Measurements from ENCODE around the gene HOXB1. TPM values are rescaled to one million over a fixed set of nuclear protein-coding genes. Genes with fewer than 3 reads are reported as not detected.

HOXB1 gene
- total RNA-seq, 1 experiment from 2014 or later = not detected

GRCh38 chr17:48554412-48555257 is 23.8 kb upstream of the HOXB1 start:
- CTCF ChIA-PET = interaction anchor here (0.6 to 1.0 kb wide), 2 partner anchors 34 to 221 kb away, joined by 3 to 4 read pairs; no protein-coding TSS in a partner anchor
- POLR2A ChIA-PET = interaction anchor here (0.6 to 0.7 kb wide), 2 partner anchors 12 to 219 kb away, joined by 3 read pairs; no protein-coding TSS in a partner anchor
- Histone ChIP-seq H3K27ac (ENCODE audit: low read length) (peak overlapping the region; percentile 99), H3K4me3 (ENCODE audit: low read depth in 2 of 2, low read length in 2 of 2) (peak overlapping the region; percentile 52 to 61), H3K9me3 (ENCODE audit: control insufficient read depth, insufficient read depth, low read depth, low read length) (no peaks in the 10 kb centered on the region), H3K4me1 (ENCODE audit: control insufficient read depth, insufficient read depth, low read length) (peaks cover 80% of the 10 kb centered on the region), H3K36me3 (ENCODE audit: control insufficient read depth, insufficient read depth, low read length) (peaks cover 16% of the 10 kb centered on the region), H3K27me3 (ENCODE audit: control insufficient read depth, insufficient read depth, low read length) (no peaks in the 10 kb centered on the region)
- ATAC-seq (peak; percentile 13), DNase-seq (ENCODE audit: low read depth, low spot score) (no peak)
- in situ Hi-C loops (cut with HindIII; ENCODE audit: low pct_unique_long_range_greater_than_20kb, low sequenced_read_pairs) = loop anchor here (5.0 kb wide), 1 partner anchor 63 kb away; the partner anchor contains the start of gene HOXB8
- intact Hi-C loops (cut with micrococcal nuclease; ENCODE audit: unreplicated experiment) = loop anchor here (2.0 kb wide), 1 partner anchor 64 kb away; no protein-coding TSS in a partner anchor
- TF ChIP-seq REST (IDR thresholded peaks at IDR 0.05; ENCODE audit: insufficient read depth in 1 of 2, low read depth in 2 of 2, low read length in 1 of 2) = 0 out of 4 replicates have a peak, but pooled peaks of 1 of the 2 experiments have one; percentile 43
- peak; percentile 58; the same call in 1 of the 2 replicates for TF ChIP-seq SIN3A (IDR thresholded peaks at IDR 0.05; ENCODE audit: borderline replicate concordance, insufficient read depth, low read depth, low read length)
- peak; percentile 15; the same call in 1 of the 2 replicates for TF ChIP-seq POLR2AphosphoS5 (IDR thresholded peaks at IDR 0.05; ENCODE audit: low read depth, low read length)
- TF ChIP-seq CTCF (IDR thresholded peaks at IDR 0.05) = no peak
- BruUV-seq (replicated peaks) = no TSS peak

- DNase-seq (ENCODE audit: low read depth, low spot score) = no peak
- in situ Hi-C loops (cut with HindIII; ENCODE audit: low pct_unique_long_range_greater_than_20kb, low sequenced_read_pairs) (no loop called here), intact Hi-C loops (cut with micrococcal nuclease; ENCODE audit: unreplicated experiment) (loop anchor here (2.0 kb wide), 1 partner anchor 65 kb away; no protein-coding TSS in a partner anchor)
- H3K36me3 ChIP-seq (ENCODE audit: control insufficient read depth, insufficient read depth, low read length) = peaks cover 24% of the 10 kb centered on the region
- ChIA-PET POLR2A (no interaction called here), CTCF (no interaction called here)
- no peaks in the 10 kb centered on the region for H3K9me3 ChIP-seq (ENCODE audit: control insufficient read depth, insufficient read depth, low read depth, low read length)
- no peak for TF ChIP-seq SIN3A (IDR thresholded peaks at IDR 0.05; ENCODE audit: borderline replicate concordance, insufficient read depth, low read depth, low read length)
- TF ChIP-seq TCF7L2 (IDR thresholded peaks at IDR 0.05; ENCODE audit: low read depth, low read length) = no peak
- no peak for TF ChIP-seq POLR2AphosphoS5 (IDR thresholded peaks at IDR 0.05; ENCODE audit: low read depth, low read length)
- no peak for TF ChIP-seq CTCF (IDR thresholded peaks at IDR 0.05)
- no peak for TF ChIP-seq REST (IDR thresholded peaks at IDR 0.05; ENCODE audit: insufficient read depth in 1 of 2, low read depth in 2 of 2, low read length in 1 of 2)
- H3K27me3 ChIP-seq (ENCODE audit: control insufficient read depth, insufficient read depth, low read length) = no peaks in the 10 kb centered on the region
- peaks cover 80% of the 10 kb centered on the region for H3K4me1 ChIP-seq (ENCODE audit: control insufficient read depth, insufficient read depth, low read length)
- peak overlapping the region; percentile 52 to 61 for H3K4me3 ChIP-seq (ENCODE audit: low read depth in 2 of 2, low read length in 2 of 2)
- peak overlapping the region; percentile 99 for H3K27ac ChIP-seq (ENCODE audit: low read length)
- ATAC-seq = no peak
- BruUV-seq (replicated peaks) = no TSS peak
These were observed 23.0 kb upstream of the HOXB1 start for GRCh38 chr17:48553826-48554225.
